Right atrium auricular region (tissue), 2 donors: Measurements from ENCODE around the gene TRAF3. TPM values are rescaled to one million over a fixed set of nuclear protein-coding genes. Genes with fewer than 3 reads are reported as not detected.

Experiments used
- DNase-seq: peaks from one replicate; pipeline ENCODE4 v3.0.0-alpha.2; 2019; ENCODE audit warnings: low spot score
- H3K27ac ChIP-seq, 2 donors: fragments of 200-600 bp; sonication (generic); 1 replicate in 1 of 2; 2 replicates in 1 of 2; pipeline ENCODE4 v1.5.1; 2016 to 2019
- H3K27me3 ChIP-seq, 2 donors: fragments of 200-600 bp; sonication (generic); one replicate each; pipeline versions ENCODE4 v1.5.1 to v1.6.0; 2017 to 2019
- H3K36me3 ChIP-seq: fragments of 200-600 bp; sonication (generic); one replicate; pipeline ENCODE4 v1.5.1; 2016
- H3K4me1 ChIP-seq, 2 donors: fragments of 200-600 bp; sonication (generic); one replicate each; pipeline versions ENCODE4 v1.5.1 to v1.6.0; 2017 to 2019
- H3K4me3 ChIP-seq, 2 donors: fragments of 200-600 bp; sonication (generic); 1 replicate in 1 of 2; 2 replicates in 1 of 2; pipeline ENCODE4 v1.5.1; 2017 to 2019; ENCODE audit warnings: mild to moderate bottlenecking in 1 of 2, moderate library complexity in 1 of 2
- H3K9me3 ChIP-seq, 2 donors: fragments of 200-600 bp; sonication (generic); one replicate each; pipeline ENCODE4 v1.5.1; 2019
- CTCF ChIP-seq, 2 donors: fragments of 200-600 bp; sonication (generic); IDR thresholded peaks; one replicate each; pipeline ENCODE4 v1.5.1; 2019; ENCODE audit warnings: antibody characterized with exemption in 2 of 2
- total RNA-seq, 2 donors: library from RNA; depleted of rRNA; stranded (reverse); fragments of >200 nt; gene quantifications; one replicate each; pipeline ENCODE4 v1.1.0, GENCODE V29; 2016

Gene TRAF3
- total RNA-seq, 2 donors from 2014 or later = 9.1 to 10.0 TPM

- Histone ChIP-seq H3K9me3 (no peaks in the 10 kb centered on the region), H3K4me1 (no peaks in the 10 kb centered on the region), H3K36me3 (no peaks in the 10 kb centered on the region), H3K4me3 (no peak overlapping the region), H3K27ac (no peak overlapping the region), H3K27me3 (no peaks in the 10 kb centered on the region)
- no peak for DNase-seq
- no peak for TF ChIP-seq CTCF (IDR thresholded peaks at IDR 0.05)
Measured at GRCh38 chr14:102749393-102750305, 27.6 kb upstream of the TRAF3 start.

DNA sequence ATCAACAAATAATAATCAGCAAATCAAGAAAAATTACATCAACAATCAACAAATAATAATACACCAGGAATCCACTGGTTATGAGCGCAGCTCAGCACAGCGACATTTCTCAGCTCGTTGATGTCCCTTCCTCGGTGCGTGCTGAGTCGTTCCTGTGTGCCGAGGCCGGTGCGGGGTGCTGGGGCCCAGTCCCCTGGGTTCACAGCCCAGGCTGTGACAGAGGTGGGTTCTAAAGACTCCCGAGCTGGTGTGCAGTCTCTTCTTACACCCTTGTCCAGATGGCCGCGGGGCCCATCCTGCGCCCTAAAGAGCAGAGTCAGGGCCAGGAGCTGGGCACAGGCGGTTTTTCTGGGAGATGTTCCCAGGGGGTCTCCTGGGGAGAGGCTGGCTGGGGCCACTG is 26.9 kb upstream of the TRAF3 start:
- Histone ChIP-seq H3K27ac (no peak overlapping the region), H3K9me3 (no peaks in the 10 kb centered on the region), H3K27me3 (no peaks in the 10 kb centered on the region), H3K4me1 (no peaks in the 10 kb centered on the region), H3K36me3 (no peaks in the 10 kb centered on the region), H3K4me3 (no peak overlapping the region)
- DNase-seq = no peak
- TF ChIP-seq CTCF (IDR thresholded peaks at IDR 0.05) = no peak

DNA sequence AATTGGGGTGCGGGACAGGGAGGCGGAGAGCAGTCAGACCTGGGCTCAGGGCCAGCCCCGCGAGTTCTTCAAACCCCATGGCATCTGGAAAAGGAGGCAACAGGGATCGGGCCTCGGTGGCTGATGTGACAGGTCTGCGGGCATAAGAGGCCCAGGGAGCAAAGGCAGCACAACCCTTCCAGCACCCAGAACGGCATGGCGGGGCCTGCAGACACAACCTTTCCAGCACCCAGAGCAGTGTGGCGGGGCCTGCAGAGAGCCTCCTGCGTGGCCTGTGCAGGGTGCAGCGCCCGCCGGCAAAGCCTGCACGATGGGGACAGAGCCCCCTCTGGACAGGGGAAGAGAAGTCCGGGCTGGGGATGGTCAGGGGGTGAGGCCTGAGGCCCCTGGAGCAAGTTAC is 26.2 kb upstream of the TRAF3 start:
- Histone ChIP-seq H3K4me1 (no peaks in the 10 kb centered on the region), H3K4me3 (no peak overlapping the region), H3K9me3 (no peaks in the 10 kb centered on the region), H3K27ac (no peak overlapping the region), H3K27me3 (no peaks in the 10 kb centered on the region), H3K36me3 (no peaks in the 10 kb centered on the region)
- TF ChIP-seq CTCF (IDR thresholded peaks at IDR 0.05) = no peak
- no peak for DNase-seq

GRCh38 chr14:102752239-102752847 is 24.9 kb upstream of the TRAF3 start:
- no peak for DNase-seq
- no peaks in the 10 kb centered on the region for H3K4me1 ChIP-seq
- H3K36me3 ChIP-seq = no peaks in the 10 kb centered on the region
- H3K4me3 ChIP-seq = no peak overlapping the region
- H3K9me3 ChIP-seq = no peaks in the 10 kb centered on the region
- TF ChIP-seq CTCF (IDR thresholded peaks at IDR 0.05) = no peak
- no peak overlapping the region for H3K27ac ChIP-seq
- H3K27me3 ChIP-seq = no peaks in the 10 kb centered on the region

DNA sequence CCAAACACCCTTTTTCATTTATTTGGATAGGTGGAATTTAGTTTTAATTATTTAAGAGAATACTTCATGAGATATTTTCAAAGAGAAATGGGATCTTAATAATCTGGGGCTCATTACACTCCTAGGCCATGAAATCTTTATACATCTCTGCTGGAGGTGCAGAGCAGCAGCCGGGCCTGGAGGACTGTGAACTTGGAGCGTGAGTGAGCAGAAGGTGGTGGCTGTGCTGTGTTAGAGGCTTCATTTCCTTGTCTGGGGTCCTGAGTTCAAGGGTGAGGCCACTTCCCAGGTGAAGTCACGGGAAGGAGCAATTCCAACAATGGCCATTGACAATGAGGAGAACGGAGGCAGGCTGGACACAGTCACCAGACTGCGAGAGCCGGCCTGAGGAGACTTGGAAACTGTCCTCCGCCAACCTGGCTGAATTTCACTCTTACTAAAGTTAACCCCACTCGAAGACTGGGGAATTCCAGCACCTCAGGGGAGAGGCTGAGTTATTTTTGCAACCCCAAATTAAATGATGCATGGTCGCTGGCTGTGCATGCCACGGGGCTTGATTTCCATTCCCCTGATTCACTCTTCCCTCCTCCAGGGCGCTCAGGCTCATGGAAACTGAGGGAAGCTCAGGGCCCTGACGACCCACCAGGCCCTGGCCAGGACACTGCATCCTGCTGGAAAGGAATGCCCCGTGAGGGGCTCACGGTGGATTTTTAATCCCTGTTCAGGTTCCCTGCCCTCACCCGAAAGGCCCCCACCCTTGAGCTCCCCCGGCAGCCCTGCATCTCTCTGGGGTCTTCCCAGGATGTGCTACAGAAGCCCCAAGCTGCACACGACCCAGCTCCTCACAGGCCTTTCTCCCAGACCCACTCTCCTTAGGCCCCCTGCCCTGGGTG is 22.6 kb upstream of the TRAF3 start:
- H3K36me3 ChIP-seq = no peaks in the 10 kb centered on the region
- no peak for TF ChIP-seq CTCF (IDR thresholded peaks at IDR 0.05)
- H3K27me3 ChIP-seq = no peaks in the 10 kb centered on the region
- H3K9me3 ChIP-seq = no peaks in the 10 kb centered on the region
- no peak overlapping the region for H3K4me3 ChIP-seq
- DNase-seq = no peak
- no peak overlapping the region for H3K27ac ChIP-seq
- no peaks in the 10 kb centered on the region for H3K4me1 ChIP-seq
